Upper lobe of left lung (tissue), 6 donors: ENCODE measurements around the gene IFNAR1. TPM values are rescaled to one million over a fixed set of nuclear protein-coding genes. Genes with fewer than 3 reads are reported as not detected.

Experiments used
- ATAC-seq, 2 donors: fragments of 200-7000 bp; cut with Tn5 transposase; one replicate each; pipeline ENCODE4 v1.9.1; 2022; ENCODE audit warnings: mild to moderate bottlenecking in 2 of 2, moderate library complexity in 2 of 2; ENCODE audit not compliant: low FRiP score in 2 of 2
- DNase-seq, 2 donors: peaks; one replicate each; pipeline ENCODE4 v3.0.0-alpha.2; 2019 to 2020
- H3K27ac ChIP-seq, 4 donors: fragments of 200-600 bp; sonication (generic); one replicate each; pipeline ENCODE4 v1.5.1; 2016 to 2019
- H3K27me3 ChIP-seq, 4 donors: fragments of 200-600 bp; sonication (generic); one replicate each; pipeline ENCODE4 v1.5.1; 2017 to 2019
- H3K36me3 ChIP-seq, 4 donors: fragments of 200-600 bp; sonication (generic); one replicate each; pipeline ENCODE4 v1.5.1; 2016 to 2019
- H3K4me1 ChIP-seq, 4 donors: fragments of 200-600 bp; sonication (generic); one replicate each; pipeline ENCODE4 v1.5.1; 2018 to 2019
- H3K4me3 ChIP-seq, 4 donors: fragments of 200-600 bp; sonication (generic); one replicate each; pipeline ENCODE4 v1.5.1; 2017 to 2019; ENCODE audit warnings: mild to moderate bottlenecking in 2 of 4, moderate library complexity in 1 of 4
- H3K9me3 ChIP-seq, 4 donors: fragments of 200-600 bp; sonication (generic); one replicate each; pipeline ENCODE4 v1.5.1; 2018 to 2019
- EP300 ChIP-seq, 4 donors: sonication (generic); formaldehyde crosslinking; IDR thresholded peaks; one replicate each; pipeline ENCODE4 v1.5.1; 2017; ENCODE audit warnings: antibody characterized with exemption in 4 of 4, control low read depth in 2 of 4
- POLR2A ChIP-seq, 4 donors: fragments of 450-650 bp; IDR thresholded peaks; one replicate each; pipeline ENCODE4 v1.5.1; 2016 to 2017; ENCODE audit warnings: antibody characterized with exemption in 4 of 4, mild to moderate bottlenecking in 2 of 4
- POLR2AphosphoS5 ChIP-seq, 2 donors: sonication (generic); formaldehyde crosslinking; IDR thresholded peaks; one replicate each; pipeline ENCODE4 v1.5.1; 2017; ENCODE audit warnings: antibody characterized with exemption in 2 of 2
- WGBS, 2 donors: methylation state at CpG; one replicate each; pipeline ENCODE4 v1.1.5; 2017 to 2018; 5-methylcytosine and 5-hydroxymethylcytosine counted together
- total RNA-seq, 6 donors: library from RNA; depleted of rRNA in 4 of 6; stranded (reverse); fragments of >200 nt in 4 of 6; gene quantifications; one replicate each; pipeline versions ENCODE4 v1.1.0 to v1.2.1, GENCODE V29; 2016 to 2021
- TF ChIP-seq, protein P1 (sequence below), 6 experiments: fragments of 450-650 bp in 4 of 6; fragments of 200-600 bp in 2 of 6; sonication (generic) in 2 of 6; IDR thresholded peaks; one replicate each; pipeline ENCODE4 v1.5.1; 2016 to 2019; ENCODE audit warnings: antibody characterized with exemption in 6 of 6
- donor health status: DM: no; HTN: no; CAD: no; lungs with moderate emphysema.
- donor health status: DM: no; HTN: yes; CAD: no; lungs with severe emphysema.

The IFNAR1 gene
- total RNA-seq, 6 donors from 2014 or later, result 17.1 to 68.5 (median 36.0) TPM

DNA sequence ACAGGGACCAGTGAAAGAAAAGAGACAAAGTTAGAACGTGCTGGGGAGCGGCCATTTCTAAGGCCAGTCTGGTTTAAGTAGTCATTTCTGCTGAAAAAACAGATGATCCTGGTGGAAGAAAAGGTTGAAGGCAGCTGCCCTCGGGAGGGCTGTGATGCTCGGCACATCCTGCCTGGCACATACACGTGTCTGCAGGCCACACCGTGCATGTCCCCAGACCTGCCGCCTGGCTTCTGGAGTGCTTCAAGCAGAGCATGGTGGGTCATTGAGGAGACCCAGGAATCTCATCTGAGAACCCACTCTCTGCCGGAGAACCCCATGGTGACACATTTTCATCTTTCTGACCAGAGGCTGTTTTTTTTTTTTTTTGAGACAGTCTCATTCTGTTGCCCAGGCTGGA lies 32.4 kb downstream of the IFNAR1 start:
- WGBS, 2 donors, result 90 to 91% methylated on average over 8 of the region's 8 CpGs
- Histone ChIP-seq H3K36me3 (peaks cover 11 to 44% (median 27%) of the 10 kb centered on the region in 4 donors), H3K4me3 (no peak overlapping the region), H3K27me3 (no peaks in the 10 kb centered on the region), H3K9me3 (no peaks in the 10 kb centered on the region), H3K4me1 (peaks cover 14 to 25% (median 23%) of the 10 kb centered on the region in 4 donors), H3K27ac (no peak overlapping the region)
- TF ChIP-seq POLR2AphosphoS5 (IDR thresholded peaks at IDR 0.05), result no peak
- no peak for TF ChIP-seq EP300 (IDR thresholded peaks at IDR 0.05)
- TF ChIP-seq, protein P1, sequence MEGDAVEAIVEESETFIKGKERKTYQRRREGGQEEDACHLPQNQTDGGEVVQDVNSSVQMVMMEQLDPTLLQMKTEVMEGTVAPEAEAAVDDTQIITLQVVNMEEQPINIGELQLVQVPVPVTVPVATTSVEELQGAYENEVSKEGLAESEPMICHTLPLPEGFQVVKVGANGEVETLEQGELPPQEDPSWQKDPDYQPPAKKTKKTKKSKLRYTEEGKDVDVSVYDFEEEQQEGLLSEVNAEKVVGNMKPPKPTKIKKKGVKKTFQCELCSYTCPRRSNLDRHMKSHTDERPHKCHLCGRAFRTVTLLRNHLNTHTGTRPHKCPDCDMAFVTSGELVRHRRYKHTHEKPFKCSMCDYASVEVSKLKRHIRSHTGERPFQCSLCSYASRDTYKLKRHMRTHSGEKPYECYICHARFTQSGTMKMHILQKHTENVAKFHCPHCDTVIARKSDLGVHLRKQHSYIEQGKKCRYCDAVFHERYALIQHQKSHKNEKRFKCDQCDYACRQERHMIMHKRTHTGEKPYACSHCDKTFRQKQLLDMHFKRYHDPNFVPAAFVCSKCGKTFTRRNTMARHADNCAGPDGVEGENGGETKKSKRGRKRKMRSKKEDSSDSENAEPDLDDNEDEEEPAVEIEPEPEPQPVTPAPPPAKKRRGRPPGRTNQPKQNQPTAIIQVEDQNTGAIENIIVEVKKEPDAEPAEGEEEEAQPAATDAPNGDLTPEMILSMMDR (IDR thresholded peaks at IDR 0.05), result no peak
- no peak for TF ChIP-seq POLR2A (IDR thresholded peaks at IDR 0.05)
- DNase-seq (no peak), ATAC-seq (no peak)

DNA sequence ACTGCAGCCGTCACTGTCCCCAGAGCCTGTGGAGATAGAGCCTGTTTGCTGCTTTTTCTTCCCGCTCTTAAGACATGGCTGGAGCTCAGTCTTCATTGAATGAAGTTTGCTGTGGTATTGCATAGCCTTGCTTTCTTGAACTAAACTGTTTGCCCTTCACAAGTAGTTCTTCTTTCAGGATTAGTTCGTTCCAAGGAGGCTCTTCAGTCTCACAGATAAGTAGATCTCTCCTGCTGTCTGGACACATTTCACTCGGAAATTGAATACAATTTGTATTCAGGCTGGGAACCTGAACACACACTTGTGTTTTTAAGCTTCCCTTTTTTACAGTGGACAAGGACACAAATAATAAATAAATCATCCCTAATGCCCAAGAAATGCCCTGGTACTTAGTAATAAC lies 34.7 kb downstream of the IFNAR1 start:
- no peak for TF ChIP-seq POLR2A (IDR thresholded peaks at IDR 0.05)
- no peak for TF ChIP-seq POLR2AphosphoS5 (IDR thresholded peaks at IDR 0.05)
- TF ChIP-seq, protein P1 (IDR thresholded peaks at IDR 0.05), result no peak
- TF ChIP-seq EP300 (IDR thresholded peaks at IDR 0.05), result no peak
- peaks cover 8 to 30% (median 18%) of the 10 kb centered on the region in 4 donors for H3K36me3 ChIP-seq
- H3K4me1 ChIP-seq, result peaks cover 16 to 30% (median 25%) of the 10 kb centered on the region in 4 donors
- no peaks in the 10 kb centered on the region for H3K27me3 ChIP-seq
- 75 to 79% methylated on average over 4 of the region's 4 CpGs for WGBS, 2 donors
- H3K9me3 ChIP-seq, result no peaks in the 10 kb centered on the region
- no peak for DNase-seq
- H3K4me3 ChIP-seq, result no peak overlapping the region
- ATAC-seq, result no peak
- H3K27ac ChIP-seq, result peak overlapping the region in 1 of 4 donors; percentile 72

DNA sequence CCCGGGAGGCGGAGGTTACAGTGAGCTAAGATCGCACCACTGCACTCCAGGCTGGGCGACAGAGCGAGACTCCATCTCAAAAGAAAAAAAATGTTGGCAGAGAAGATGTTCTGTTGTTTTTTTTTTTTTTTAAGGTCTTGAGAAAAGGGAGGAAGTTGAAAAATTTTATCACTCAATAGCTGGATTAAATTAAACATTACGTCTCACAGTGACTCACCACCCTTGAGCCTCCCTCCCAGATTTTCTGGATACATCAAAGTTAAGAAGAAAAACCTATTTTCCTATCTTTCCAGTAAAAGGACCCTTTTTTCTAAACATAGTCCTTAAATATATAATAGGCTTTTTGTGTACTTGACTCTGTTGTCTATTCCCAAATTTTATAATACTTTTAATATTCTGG lies 35.5 kb downstream of the IFNAR1 start:
- H3K27ac ChIP-seq, result peak overlapping the region in 2 of 4 donors; percentile 72 to 84

DNA sequence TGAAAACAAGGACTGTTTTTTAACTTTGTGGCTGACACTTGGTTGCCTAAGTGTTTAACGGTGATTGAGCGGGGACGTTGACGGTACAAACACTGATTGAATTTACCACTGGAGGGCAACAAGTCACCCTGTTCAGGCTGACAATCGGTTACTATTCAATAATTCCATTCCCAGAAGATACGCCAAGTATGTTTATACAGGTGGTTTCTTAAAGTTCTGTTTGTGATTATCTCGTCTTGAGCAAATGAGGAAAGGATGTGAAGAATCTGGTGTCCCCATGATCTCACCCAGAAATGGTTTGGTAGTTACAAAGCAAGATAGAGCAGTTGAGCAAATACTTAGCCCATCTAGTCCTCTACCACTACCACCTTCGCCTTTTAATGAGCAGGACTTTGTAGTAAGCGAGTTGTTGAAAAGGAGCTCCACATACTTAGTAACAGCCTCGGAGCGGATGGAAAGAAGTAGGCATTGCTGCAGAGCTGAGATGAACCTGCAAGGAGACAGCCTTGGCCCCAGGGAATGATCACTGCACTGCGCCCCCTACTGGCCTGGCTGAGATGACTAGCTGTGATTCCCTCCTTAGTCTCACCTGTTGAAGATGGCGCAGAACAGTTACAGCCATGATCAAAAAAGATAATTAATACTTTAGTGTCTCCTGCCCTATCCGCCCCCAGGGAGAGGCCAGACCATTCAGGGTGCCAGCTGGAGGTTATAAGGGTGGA lies 36.3 kb downstream of the IFNAR1 start:
- Histone ChIP-seq H3K27me3 (no peaks in the 10 kb centered on the region), H3K4me3 (peak overlapping the region in 3 of 4 donors; percentile 11 to 35 (median 33)), H3K4me1 (peaks cover 16 to 30% (median 22%) of the 10 kb centered on the region in 4 donors), H3K9me3 (no peaks in the 10 kb centered on the region), H3K36me3 (peaks cover 2 to 19% (median 10%) of the 10 kb centered on the region in 4 donors), H3K27ac (peak overlapping the region; percentile 71 to 84 (median 74))
- DNase-seq (peak in 1 of 2 donors; percentile 82), ATAC-seq (peak; percentile 82 to 93)
- WGBS, 2 donors, result 13 to 14% methylated on average over 14 of the region's 14 CpGs
- TF ChIP-seq POLR2A (IDR thresholded peaks at IDR 0.05), result no peak
- TF ChIP-seq, protein P1 (IDR thresholded peaks at IDR 0.05), result peak; percentile 74 to 91 (median 84)
- TF ChIP-seq EP300 (IDR thresholded peaks at IDR 0.05), result no peak
- TF ChIP-seq POLR2AphosphoS5 (IDR thresholded peaks at IDR 0.05), result peak; percentile 23 to 65

More for the DNA sequence above, 35.5 kb downstream of the IFNAR1 start:
- peaks cover 8 to 26% (median 15%) of the 10 kb centered on the region in 4 donors for H3K36me3 ChIP-seq
- 71 to 72% methylated on average over 6 of the region's 6 CpGs for WGBS, 2 donors
- no peaks in the 10 kb centered on the region for H3K27me3 ChIP-seq
- DNase-seq, result no peak
- ATAC-seq, result peak in 1 of 2 donors; percentile 75
- H3K4me3 ChIP-seq, result no peak overlapping the region
- H3K4me1 ChIP-seq, result peaks cover 16 to 30% (median 24%) of the 10 kb centered on the region in 4 donors
- TF ChIP-seq POLR2AphosphoS5 (IDR thresholded peaks at IDR 0.05), result no peak
- TF ChIP-seq EP300 (IDR thresholded peaks at IDR 0.05), result no peak
- TF ChIP-seq POLR2A (IDR thresholded peaks at IDR 0.05), result no peak
- TF ChIP-seq, protein P1 (IDR thresholded peaks at IDR 0.05), result no peak
- H3K9me3 ChIP-seq, result no peaks in the 10 kb centered on the region
